ENCODE data around the gene TRIM29.

TRIM29 gene

DNA sequence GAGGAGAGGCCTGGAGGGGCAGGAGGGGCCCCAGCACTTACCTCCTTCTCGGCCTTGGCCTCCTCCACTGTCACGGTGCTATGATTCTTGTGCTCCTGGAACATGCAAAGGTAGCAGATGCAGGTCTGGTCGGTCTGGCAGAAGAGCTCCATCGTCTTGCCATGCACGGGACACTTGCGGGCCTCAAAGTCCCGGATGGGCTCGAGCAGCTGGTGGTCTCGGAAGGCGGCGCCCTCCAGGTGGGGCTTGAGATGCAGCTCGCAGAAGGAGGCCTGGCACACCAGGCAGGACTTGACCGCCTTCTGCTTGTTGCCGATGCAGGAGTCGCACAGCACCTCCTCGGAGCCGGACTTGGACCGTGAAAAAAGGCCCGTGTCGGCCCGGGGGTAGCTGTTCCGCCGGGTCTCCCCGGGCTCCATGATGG is 714 bp downstream of the TRIM29 start:
- no peak for DNase-seq

- DNase-seq: no peak
These were observed 1.6 kb downstream of the TRIM29 start for GRCh38 chr11:120136356-120136755.

- no peak for DNase-seq
These were observed 2.1 kb downstream of the TRIM29 start for GRCh38 chr11:120135838-120136237.

DNA sequence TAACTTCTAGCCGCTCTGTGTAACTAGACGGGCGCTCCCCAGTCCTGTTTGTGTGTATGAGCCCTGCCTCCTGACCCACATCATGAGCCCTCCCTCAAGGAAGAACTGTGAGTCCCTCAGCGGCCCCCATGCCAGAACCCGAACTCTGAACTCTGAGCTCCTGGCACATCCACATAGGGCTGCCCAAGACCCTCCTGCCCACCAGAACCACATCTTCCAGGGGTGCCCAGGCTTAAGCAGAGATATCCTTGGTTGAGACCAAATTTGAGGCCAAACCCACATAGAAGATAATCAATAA is 3.0 kb downstream of the TRIM29 start:
- DNase-seq: no peak

- no peak for DNase-seq
These were observed 3.6 kb downstream of the TRIM29 start for GRCh38 chr11:120134106-120134930.

DNA sequence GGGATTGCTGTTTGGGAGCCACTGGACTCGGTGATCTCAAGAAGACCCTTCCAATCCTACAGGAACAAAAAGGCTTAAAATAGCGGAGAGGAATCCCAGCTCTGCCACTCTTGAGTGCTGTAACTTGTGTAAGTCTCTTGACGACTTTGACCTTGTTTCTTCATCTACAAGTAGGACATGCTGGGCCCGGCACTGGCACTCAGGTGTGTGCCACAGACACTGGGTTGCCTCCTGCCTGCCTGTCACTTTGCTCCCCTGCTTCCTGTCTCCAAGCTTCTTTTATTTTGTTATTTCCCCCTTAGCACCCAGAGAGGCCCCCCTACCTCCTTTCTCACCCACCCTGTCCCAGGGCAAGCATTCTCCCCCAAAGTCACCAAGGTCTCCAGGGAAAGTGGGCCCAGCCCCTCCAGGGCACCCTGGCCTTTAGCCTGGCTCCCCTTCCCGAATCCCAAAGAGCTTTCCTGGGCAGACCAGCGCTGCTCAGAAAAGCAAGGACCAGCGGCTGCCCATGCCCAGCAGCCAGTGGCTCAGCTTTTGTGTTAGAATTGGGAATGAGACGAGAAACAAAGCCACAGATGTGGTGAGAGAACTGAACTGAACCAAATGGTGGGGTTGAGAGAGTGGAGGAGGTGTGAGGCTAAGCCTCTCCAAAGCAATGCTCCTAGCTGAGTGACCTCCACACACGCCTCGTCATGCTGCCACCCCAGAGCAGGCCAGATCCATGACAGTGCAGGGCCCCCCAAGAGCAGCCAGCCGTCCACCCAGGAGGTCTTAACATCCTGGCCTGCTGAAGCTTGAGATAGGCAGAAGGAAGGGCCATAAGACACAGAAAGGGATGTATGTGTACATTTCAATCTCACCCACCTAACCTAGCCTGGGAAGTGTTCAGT is 4.5 kb downstream of the TRIM29 start:
- DNase-seq: no peak

GRCh38 chr11:120132645-120133185 is 5.2 kb downstream of the TRIM29 start:
- DNase-seq: no peak

- no peak for DNase-seq
These were observed 5.8 kb downstream of the TRIM29 start for GRCh38 chr11:120131941-120132644.

DNA sequence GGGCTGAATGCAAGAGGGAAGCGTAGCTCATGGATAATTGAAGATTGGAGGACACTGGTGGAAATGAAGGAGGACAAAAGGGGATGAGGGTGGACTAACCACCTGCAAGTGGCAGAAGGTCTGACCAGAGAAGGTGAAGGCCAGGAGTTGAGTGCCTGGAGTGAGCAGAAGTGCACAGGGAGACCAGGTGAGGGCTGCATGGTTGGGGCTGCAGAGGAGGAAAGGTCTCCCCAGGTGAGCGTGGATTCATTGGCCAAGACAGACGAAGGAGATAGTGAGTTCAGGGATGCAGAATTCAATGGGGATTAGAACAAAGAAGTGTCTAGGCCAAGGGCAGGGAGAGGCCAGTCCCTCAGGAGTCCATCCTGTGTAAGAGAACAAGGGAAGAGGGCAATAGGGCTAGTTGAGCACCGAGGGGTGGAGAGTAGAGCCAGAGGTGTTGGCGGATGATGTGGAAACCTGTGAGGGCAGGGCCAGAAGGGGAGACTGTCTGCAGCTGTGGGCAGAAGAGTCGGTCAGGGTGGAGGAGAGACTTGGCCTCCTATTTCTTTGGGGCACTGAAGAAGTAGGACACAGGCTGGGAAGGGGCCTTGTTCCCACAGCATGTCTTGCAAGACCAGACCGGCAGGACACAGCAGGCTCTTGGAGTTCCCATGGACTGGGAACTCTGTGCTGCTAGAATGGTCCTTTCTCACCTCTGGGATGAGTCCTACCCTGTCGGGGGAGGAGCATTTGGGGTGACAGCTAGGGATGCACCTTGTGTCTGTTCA is 6.7 kb downstream of the TRIM29 start:
- DNase-seq: no peak

DNA sequence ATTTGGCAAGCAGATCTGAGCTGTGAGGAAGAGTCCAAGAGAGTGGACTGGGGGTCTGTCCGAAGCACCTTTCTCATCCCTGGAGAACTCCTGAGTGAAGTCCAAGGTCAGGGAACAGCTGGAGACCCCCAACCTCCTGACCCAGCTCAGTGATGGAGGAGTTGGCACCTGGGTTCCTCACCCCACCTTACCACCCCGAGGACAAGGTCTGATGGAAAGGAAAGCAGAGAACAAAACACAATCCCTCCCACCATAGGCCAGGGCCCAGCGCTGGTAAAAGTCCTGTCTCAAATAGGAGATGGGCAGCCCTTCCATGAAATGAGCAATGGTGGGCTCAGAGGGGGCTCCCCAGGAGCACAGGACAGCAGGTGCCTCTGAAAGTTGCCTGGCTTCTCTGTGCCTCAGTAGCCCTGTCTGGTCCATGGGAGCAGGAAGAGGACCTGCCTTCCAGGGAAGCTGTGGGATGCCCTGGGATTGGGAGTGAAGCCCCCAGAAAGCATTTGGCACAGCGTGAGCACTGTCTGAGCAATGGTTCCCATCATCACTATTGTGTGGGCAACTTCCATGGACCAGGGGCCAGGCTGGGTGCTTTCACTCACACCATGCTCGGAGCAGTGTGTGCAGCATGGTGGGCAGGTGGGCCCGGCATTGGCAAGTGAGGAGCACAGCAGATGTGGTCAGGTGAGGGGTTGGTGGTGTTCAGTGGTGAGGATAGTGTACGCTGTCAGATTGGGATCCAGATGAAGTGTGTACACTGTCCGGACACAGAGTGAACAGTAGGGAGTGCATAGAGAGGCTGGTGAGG is 7.5 kb downstream of the TRIM29 start:
- no peak for DNase-seq

DNA sequence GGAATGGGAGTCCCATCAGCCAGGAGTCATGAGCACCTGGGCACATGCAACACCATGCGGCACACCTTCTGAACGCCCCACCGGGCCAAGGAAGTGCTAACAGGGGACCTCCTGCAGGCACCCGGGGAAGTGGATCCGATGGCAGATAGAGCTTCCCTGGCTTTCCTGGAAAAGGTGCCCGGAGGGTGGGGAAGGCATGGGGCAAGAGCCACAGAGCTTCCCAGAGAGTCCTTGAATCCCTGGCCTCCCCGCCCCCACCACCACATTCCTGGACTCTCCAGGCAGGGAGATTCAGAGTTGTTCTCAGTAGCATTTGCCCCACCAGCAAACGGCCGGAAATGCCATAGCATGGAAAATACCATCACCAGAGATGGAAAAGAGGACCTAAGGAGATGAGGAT is 8.3 kb downstream of the TRIM29 start:
- no peak for DNase-seq

DNA sequence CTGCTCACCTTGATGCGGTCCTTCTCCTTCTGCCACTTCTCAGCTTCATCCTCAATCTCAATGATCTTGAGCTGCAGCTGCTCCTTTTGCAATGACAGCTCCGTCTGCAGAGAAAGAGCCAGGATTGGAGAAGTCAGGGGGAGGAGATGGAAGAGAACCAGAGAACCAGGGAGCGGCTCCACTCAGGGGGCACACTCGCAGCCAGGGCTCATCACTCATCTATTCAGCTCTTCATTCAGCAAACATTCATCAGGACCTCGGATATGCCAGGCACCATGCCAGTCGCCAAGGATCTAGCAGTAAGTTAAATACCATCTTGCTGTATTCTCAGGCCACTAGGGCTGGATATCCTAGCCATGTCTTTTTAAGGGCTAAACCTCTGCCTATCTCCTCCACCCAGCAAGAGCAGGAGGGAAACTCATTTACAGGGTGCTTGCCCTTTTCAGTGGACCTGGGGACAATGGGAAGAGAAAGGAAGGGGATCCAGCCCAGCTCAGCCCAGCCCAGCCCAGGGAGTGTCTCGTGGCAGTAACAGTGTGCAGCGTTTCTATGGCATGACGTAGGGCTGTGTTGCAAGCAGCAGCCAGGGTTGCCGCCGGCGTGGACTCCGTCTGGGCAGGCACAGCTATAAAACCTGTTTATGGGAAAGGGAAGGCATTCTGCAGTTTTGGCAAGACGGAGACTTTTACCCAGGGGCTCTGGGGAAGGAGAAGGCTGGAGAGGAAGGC is 9.4 kb downstream of the TRIM29 start:
- no peak for DNase-seq

DNA sequence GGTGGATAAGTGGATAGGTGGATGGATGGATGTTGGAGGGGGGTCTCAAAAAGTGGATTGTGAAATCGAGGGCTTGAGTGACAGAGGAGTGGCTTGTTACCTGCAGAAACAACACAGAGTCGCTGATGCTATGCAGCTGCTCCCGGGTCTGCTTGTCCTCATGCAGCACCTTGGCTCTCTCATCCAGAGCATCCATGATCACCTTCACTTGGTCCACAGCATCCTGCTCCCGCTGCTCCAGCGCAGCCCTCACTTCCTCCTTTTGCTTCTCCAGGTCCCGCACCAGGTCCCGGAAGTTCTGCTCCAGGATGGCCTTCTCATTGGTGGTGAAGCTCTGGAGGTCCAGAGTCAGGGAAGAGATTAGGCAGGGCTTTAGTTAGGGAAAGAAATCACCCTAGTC is 10.7 kb downstream of the TRIM29 start:
- DNase-seq: no peak

DNA sequence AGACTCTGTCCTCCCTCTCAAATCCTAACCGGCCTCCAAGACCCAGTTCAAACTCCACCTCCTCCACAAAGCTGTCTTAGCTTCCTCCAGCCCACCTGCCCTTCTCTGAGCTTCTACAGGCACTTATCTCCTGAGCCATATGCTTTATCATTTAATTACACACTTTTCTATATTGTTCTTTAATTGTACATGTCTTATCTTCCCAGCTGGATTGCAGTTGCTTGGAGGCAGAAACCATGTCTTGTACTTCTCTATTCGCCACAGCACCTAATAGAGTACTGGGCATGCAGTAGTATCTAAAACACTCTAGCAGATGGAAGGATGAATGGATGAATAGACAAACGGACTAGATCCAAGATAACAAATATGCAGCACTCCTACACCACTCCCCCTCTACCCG is 11.3 kb downstream of the TRIM29 start:
- DNase-seq: no peak

DNA sequence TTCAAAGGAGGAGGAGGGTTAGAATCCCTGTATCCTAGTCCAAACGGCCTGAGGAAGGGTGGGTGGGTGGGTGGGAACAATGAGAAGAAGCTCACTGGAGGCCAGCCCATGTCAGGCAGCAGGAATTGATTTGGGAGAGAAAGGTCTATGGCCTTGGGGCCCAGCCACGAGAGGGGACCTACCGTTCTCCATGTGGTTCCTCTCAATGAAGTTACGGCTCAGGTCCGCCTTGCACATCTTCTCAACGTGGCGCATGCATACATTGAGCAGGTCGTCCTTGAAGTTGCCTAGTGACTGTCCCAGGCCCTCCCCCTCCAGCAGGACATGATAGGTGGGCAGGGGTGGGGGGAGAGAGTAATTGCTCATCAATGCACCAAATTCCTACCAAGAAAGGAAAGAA is 12.4 kb downstream of the TRIM29 start:
- no peak for DNase-seq

DNA sequence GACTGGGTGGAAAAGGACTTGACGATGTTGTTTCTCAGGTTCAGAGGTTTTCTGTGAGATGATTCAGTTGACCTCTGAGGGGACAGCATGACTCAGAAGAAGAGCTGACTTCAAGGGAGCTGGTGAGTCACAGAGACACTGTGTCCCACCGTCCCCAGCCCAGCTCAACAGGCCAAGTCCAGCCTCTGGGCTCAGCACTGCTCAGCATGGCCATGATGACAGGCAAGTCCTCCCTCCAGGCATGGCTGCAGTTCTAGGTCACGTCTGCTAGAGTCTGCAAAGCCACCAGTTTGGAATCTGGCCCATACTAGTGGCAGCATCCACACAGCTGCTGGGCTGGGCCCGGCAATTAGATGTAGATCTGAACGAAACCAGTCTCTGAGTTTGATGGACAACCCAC is 12.9 kb downstream of the TRIM29 start:
- no peak for DNase-seq

- DNase-seq: no peak
These were observed 13.6 kb downstream of the TRIM29 start for GRCh38 chr11:120124355-120124754.

- DNase-seq: no peak
These were observed 14.0 kb downstream of the TRIM29 start for GRCh38 chr11:120123946-120124345.

DNA sequence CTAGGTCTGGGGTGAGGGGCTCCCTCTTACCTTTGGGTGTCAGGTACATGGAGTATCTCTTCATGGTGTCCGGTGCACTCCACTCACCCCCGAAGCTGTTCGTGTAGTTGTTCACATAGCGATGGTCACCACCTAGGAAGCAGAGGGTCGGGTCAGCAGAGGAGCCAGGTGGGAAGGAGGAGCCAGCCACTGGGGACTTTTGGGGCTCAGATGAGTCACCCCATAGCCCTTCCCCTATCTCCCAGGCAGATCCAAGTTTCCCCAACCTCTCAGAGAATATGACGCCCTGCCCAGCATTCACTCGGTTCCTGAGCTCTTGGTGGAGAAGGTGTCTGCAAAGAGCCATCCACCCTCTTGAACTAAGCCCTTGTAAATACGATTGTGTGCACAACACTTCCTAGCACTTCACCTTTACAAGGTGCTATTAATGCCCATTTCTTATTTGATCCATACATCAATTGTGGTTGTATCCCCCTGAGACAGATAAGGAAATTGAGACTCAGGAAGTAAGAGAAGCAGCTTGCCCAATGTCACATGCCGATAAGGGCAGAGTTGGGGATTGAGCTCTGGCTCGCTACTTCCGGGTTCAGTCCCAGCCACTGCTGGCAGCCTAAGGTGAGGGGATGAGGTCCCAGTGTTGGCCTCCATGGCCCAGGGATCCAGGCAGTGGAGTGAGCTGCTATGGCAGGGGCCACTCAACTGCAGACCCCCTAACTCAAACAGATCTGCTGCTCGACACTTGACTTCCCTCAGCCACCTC is 14.8 kb downstream of the TRIM29 start:
- no peak for DNase-seq

GRCh38 chr11:120121914-120122473 is 15.9 kb downstream of the TRIM29 start:
- no peak for DNase-seq

All from CD4-positive, alpha-beta T cell treated with Interferon gamma for 1 hour (primary cell).